LNCAP (cell line): ENCODE results near the gene PRTN3.

ENCODE experiments used
- TF ChIP-seq, protein P1 (sequence below): fragments of 450-650 bp; IDR thresholded peaks from 2 replicates; pipeline ENCODE4 v1.5.1; 2017; ENCODE audit warnings: mild to moderate bottlenecking

Gene PRTN3

DNA sequence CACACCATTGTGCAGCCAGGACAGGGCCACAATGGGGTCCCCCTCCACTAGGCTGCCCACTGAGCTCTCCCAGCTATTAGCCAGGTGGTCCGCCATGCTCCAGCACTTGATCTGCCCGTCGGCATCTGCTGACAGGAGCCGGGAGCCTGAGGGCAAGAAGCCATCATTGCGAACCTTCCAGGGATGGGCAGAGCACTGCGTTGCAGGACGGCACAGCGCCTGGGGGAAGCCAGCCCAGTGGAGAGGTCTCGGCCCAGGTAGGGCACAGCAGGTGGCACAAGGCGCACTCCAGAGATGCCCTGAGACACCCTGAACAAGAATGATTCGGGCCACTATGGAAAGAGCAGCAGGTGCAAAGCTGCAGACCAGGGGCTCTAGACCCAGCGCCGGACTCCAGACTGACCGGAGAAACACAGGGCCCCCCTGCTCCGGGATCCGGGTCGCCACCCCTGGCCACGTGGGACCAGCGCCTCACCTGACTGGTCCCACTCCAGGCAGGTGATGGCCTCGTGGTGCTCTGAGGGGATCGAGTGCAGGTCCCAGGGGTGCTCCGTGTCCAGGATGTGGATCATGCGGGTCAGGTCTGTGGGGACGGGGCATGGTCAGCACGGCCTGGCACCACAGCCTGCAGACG is 49.0 kb downstream of the PRTN3 start:
- TF ChIP-seq, protein P1, sequence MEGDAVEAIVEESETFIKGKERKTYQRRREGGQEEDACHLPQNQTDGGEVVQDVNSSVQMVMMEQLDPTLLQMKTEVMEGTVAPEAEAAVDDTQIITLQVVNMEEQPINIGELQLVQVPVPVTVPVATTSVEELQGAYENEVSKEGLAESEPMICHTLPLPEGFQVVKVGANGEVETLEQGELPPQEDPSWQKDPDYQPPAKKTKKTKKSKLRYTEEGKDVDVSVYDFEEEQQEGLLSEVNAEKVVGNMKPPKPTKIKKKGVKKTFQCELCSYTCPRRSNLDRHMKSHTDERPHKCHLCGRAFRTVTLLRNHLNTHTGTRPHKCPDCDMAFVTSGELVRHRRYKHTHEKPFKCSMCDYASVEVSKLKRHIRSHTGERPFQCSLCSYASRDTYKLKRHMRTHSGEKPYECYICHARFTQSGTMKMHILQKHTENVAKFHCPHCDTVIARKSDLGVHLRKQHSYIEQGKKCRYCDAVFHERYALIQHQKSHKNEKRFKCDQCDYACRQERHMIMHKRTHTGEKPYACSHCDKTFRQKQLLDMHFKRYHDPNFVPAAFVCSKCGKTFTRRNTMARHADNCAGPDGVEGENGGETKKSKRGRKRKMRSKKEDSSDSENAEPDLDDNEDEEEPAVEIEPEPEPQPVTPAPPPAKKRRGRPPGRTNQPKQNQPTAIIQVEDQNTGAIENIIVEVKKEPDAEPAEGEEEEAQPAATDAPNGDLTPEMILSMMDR, result no peak

DNA sequence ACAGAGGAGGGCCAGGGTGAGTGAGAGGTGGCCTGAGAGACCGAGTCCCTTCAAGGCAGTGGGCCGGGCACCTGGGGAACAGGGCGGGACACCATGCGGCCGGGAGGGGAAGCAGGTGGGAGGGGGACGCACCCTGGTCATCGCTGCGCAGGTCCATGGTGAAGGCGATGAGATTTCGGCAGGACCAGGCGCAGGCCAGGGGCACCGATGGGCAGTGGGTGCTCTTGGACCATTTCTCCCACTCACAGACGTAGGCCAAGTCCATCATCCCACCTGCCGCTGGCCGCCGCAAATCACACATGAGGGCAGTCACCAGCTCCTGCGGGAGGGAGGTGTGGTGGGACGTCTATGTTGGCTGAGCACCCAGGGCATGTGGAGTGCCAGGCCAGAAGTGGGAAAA is 50.0 kb downstream of the PRTN3 start:
- TF ChIP-seq, protein P1, result no peak

DNA sequence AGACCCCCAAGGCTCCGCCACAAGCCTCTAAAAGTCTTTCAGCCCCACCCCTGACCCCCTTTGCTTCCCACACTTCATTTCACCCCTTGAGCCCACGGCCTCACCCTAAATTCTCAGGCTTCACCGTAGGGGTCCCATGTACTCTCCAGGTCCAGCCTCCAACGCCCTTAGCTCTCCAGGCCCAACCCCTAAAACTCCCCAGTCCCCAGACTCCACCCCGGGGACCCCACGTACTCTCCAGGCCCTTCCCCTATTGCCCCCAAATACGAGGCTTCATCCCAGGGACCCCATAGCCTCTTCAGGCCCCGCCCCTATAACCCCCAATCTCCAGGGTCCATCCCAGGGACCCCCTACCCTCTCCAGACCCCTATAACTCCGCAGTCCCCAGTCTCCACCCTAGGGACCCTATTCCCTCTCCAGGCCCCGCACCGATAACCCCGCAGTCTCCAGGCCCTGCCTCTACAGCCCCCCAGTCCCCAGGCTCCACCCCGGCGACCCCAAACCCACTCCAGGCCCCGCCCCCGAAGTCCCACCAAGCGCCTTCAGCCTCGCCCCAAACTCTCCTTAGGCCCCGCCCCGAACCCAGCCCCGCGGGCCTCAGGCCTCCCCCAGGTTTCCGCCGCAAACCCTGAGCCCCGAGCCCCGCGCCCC is 51.6 kb downstream of the PRTN3 start:
- TF ChIP-seq, protein P1, result no peak

DNA sequence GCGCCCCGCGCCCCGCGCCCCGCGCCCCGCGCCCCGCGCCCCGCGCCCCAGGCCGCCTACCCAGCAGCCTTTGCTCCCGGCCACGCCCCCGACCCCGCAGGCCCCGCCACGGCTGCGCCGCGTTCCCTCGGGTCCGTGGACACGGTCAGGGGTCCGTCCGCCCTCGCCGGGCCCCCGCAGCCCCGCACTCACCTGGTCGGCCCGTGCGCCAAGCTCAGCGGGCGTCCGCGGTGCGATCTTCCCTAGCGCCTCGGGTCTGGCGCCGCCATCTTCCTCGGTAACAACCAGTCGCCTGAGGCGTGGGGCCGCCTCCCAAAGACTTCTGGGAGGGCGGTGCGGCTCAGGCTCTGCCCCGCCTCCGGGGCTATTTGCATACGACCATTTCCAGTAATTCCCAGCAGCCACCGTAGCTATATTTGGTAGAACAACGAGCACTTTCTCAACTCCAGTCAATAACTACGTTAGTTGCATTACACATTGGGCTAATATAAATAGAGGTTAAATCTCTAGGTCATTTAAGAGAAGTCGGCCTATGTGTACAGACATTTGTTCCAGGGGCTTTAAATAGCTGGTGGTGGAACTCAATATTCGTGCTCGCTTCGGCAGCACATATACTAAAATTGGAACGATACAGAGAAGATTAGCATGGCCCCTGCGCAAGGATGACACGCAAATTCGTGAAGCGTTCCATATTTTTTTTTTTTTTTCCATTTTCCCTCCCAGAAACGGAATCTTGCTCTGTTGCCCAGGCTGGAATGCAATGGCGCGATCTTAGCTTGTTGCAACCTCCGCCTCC is 52.3 kb downstream of the PRTN3 start, which contains the start of the genes MED16 and RNU6-9:
Gene MED16 (minus strand): TSS at position 294 of the 796 bp plus-strand sequence. CDS start 2,056 bp downstream, outside the sequence.
Gene RNU6-9 (plus strand): TSS at position 591 of the 796 bp plus-strand sequence.
- TF ChIP-seq, protein P1, result no peak

DNA sequence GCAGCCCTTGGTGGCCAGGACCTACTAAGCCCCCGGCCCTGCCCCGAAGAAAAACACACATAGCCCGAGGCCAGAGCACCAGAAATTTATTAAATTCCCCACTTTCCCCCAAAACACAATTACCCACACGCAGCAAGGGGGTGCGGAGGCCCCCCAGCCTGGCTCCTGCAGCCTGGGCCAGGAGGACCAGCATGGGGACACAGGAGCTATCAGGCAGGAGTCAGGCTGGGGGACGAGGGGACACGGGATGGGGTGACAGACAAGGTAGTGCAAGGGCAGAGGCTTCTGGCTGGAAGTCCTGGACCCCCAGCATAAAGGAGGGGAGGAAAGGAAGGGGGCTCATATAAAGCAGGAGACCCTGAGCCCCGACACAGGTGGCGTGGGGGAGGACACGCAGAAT is 55.6 kb downstream of the PRTN3 start:
- TF ChIP-seq, protein P1, result no peak

DNA sequence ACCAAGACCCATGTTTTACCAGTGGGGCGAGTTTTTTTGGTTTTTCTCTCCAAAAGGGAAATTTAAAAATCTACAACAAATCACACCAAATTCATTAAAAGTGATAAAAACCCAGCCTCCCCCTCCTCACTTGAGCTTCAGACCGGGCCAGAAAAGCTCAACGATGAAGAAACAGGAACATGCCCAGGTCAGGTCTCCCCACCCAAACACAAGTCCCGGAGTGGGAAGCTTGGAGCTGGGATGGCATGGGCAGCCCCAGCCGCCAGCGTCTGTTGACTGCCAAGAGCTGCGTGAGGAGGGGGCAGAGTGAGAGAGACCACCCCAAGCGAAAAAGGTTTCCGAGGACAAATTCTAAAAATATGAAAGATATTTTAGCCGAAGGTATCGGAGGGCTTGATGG is 56.2 kb downstream of the PRTN3 start:
- TF ChIP-seq, protein P1, result no peak

DNA sequence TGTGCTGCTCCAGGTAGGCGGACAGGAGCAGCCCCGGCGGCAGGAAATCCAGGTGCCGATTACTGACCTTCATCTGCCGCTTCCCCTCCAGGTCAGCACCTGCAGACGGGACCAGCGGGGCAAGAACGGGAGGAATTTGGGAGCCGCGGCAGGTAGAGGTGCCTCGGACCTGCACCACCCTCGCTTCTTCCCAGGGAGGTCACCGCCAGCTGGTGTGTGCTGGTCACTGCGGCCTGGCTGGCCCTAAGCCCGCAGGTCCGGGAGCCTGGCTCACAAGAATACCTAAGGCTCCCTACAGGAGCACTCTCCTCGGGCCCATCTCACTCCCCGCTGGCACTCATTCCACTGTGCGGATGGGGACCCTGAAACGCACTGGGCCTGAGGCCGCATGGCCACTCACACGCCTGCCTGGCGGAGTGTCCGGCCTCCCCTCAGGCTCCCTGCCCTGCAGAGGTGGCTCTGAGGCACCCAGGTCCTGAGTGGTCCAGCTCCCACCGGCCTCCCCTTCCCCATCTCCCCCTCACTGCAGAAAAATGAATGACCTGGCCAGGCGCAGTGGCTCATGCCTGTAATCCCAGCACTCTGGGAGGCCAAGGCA is 56.7 kb downstream of the PRTN3 start:
- TF ChIP-seq, protein P1, result no peak
